Central memory CD8-positive, alpha-beta T cell (primary cell): ENCODE measurements around the gene DLG1.

Experiments used
- ATAC-seq: fragments of 150-1000 bp; cut with Tn5 transposase; replicated peaks from 2 replicates; pipeline ENCODE4 v1.10.0; 2022; ENCODE audit warnings: mild to moderate bottlenecking, moderate FRiP score, moderate number of reproducible peaks; ENCODE audit not compliant: poor library complexity, severe bottlenecking; ENCODE audit errors: extremely low read depth
- DNase-seq, 2 donors: peaks; one replicate each; pipeline ENCODE4 v3.0.0; 2021; ENCODE audit warnings: low spot score in 2 of 2
- H3K27ac Mint-ChIP-seq: one replicate; pipeline ENCODE4 v1.8.0; 2022; ENCODE audit warnings: low read depth, mild to moderate bottlenecking, moderate library complexity, mixed read lengths
- H3K27me3 Mint-ChIP-seq: one replicate; pipeline ENCODE4 v1.8.0; 2022; ENCODE audit warnings: mixed read lengths
- H3K36me3 Mint-ChIP-seq: one replicate; pipeline ENCODE4 v1.8.0; 2022; ENCODE audit warnings: mild to moderate bottlenecking, moderate library complexity, mixed read lengths; ENCODE audit not compliant: insufficient read depth
- H3K4me1 Mint-ChIP-seq: one replicate; pipeline ENCODE4 v1.8.0; 2022; ENCODE audit warnings: mixed read lengths
- H3K4me3 Mint-ChIP-seq: one replicate; pipeline ENCODE4 v1.8.0; 2022; ENCODE audit warnings: mild to moderate bottlenecking, moderate library complexity, mixed read lengths
- H3K9me3 Mint-ChIP-seq: one replicate; pipeline ENCODE4 v1.8.0; 2022; ENCODE audit warnings: mixed read lengths

DLG1 gene

GRCh38 chr3:197023998-197024651, 274.3 kb downstream of the DLG1 start:
- Mint-ChIP-seq H3K27me3 (no peaks in the 10 kb centered on the region), H3K9me3 (no peaks in the 10 kb centered on the region), H3K27ac (no peak overlapping the region), H3K4me3 (no peak overlapping the region), H3K4me1 (peaks cover 6% of the 10 kb centered on the region), H3K36me3 (peaks cover 3% of the 10 kb centered on the region)
- ATAC-seq (no peak), DNase-seq (no peak)

- no peaks in the 10 kb centered on the region for H3K27me3 Mint-ChIP-seq
- DNase-seq = no peak
Observed at GRCh38 chr3:197023241-197023997, 275.0 kb downstream of the DLG1 start.

GRCh38 chr3:197022405-197023231, 275.8 kb downstream of the DLG1 start:
- H3K27me3 Mint-ChIP-seq = no peaks in the 10 kb centered on the region
- no peak overlapping the region for H3K27ac Mint-ChIP-seq
- DNase-seq = no peak
- no peak overlapping the region for H3K4me3 Mint-ChIP-seq
- peaks cover 3% of the 10 kb centered on the region for H3K36me3 Mint-ChIP-seq
- no peak for ATAC-seq
- peaks cover 6% of the 10 kb centered on the region for H3K4me1 Mint-ChIP-seq
- no peaks in the 10 kb centered on the region for H3K9me3 Mint-ChIP-seq

More at GRCh38 chr3:197023241-197023997, 275.0 kb downstream of the DLG1 start:
- ATAC-seq = peak; percentile 15
- H3K4me3 Mint-ChIP-seq = peak overlapping the region; percentile 43
- H3K9me3 Mint-ChIP-seq = no peaks in the 10 kb centered on the region
- H3K36me3 Mint-ChIP-seq = peaks cover 3% of the 10 kb centered on the region
- no peak overlapping the region for H3K27ac Mint-ChIP-seq
- H3K4me1 Mint-ChIP-seq = peaks cover 6% of the 10 kb centered on the region

- DNase-seq (no peak), ATAC-seq (no peak)
- Mint-ChIP-seq H3K27ac (no peak overlapping the region), H3K4me3 (no peak overlapping the region), H3K27me3 (no peaks in the 10 kb centered on the region), H3K9me3 (no peaks in the 10 kb centered on the region), H3K4me1 (peaks cover 6% of the 10 kb centered on the region), H3K36me3 (peaks cover 3% of the 10 kb centered on the region)
Observed at GRCh38 chr3:197021729-197022404, 276.5 kb downstream of the DLG1 start.

- Mint-ChIP-seq H3K9me3 (no peaks in the 10 kb centered on the region), H3K4me1 (peaks cover 6% of the 10 kb centered on the region), H3K27ac (no peak overlapping the region), H3K27me3 (no peaks in the 10 kb centered on the region), H3K4me3 (no peak overlapping the region), H3K36me3 (peaks cover 3% of the 10 kb centered on the region)
- ATAC-seq (no peak), DNase-seq (no peak)
Observed at GRCh38 chr3:197021231-197021630, 277.2 kb downstream of the DLG1 start.

- Mint-ChIP-seq H3K36me3 (peaks cover 3% of the 10 kb centered on the region), H3K4me1 (peaks cover 6% of the 10 kb centered on the region), H3K4me3 (no peak overlapping the region), H3K27me3 (no peaks in the 10 kb centered on the region), H3K9me3 (no peaks in the 10 kb centered on the region), H3K27ac (no peak overlapping the region)
- DNase-seq = no peak
- no peak for ATAC-seq
Observed at GRCh38 chr3:197019535-197019934, 278.9 kb downstream of the DLG1 start.

GRCh38 chr3:197019021-197019420, 279.4 kb downstream of the DLG1 start:
- DNase-seq (no peak), ATAC-seq (no peak)
- Mint-ChIP-seq H3K9me3 (no peaks in the 10 kb centered on the region), H3K27me3 (no peaks in the 10 kb centered on the region), H3K27ac (no peak overlapping the region), H3K36me3 (peaks cover 3% of the 10 kb centered on the region), H3K4me3 (no peak overlapping the region), H3K4me1 (peaks cover 6% of the 10 kb centered on the region)

- DNase-seq (no peak), ATAC-seq (no peak)
- Mint-ChIP-seq H3K4me1 (no peaks in the 10 kb centered on the region), H3K36me3 (no peaks in the 10 kb centered on the region), H3K9me3 (no peaks in the 10 kb centered on the region), H3K27me3 (no peaks in the 10 kb centered on the region), H3K27ac (no peak overlapping the region), H3K4me3 (no peak overlapping the region)
Observed at GRCh38 chr3:197017003-197017402, 281.4 kb downstream of the DLG1 start.

- Mint-ChIP-seq H3K4me1 (no peaks in the 10 kb centered on the region), H3K9me3 (no peaks in the 10 kb centered on the region), H3K4me3 (no peak overlapping the region), H3K27ac (no peak overlapping the region), H3K27me3 (no peaks in the 10 kb centered on the region), H3K36me3 (no peaks in the 10 kb centered on the region)
- no peak for DNase-seq
- ATAC-seq = no peak
Observed at GRCh38 chr3:197015790-197016736, 282.3 kb downstream of the DLG1 start.

- Mint-ChIP-seq H3K27me3 (no peaks in the 10 kb centered on the region), H3K9me3 (no peaks in the 10 kb centered on the region), H3K4me3 (no peak overlapping the region), H3K36me3 (no peaks in the 10 kb centered on the region), H3K4me1 (no peaks in the 10 kb centered on the region), H3K27ac (no peak overlapping the region)
- DNase-seq (no peak), ATAC-seq (no peak)
Observed at GRCh38 chr3:197014942-197015575, 283.4 kb downstream of the DLG1 start.

GRCh38 chr3:197014024-197014423, 284.4 kb downstream of the DLG1 start:
- no peaks in the 10 kb centered on the region for H3K27me3 Mint-ChIP-seq
- H3K4me3 Mint-ChIP-seq = no peak overlapping the region
- no peak overlapping the region for H3K27ac Mint-ChIP-seq
- no peaks in the 10 kb centered on the region for H3K4me1 Mint-ChIP-seq
- ATAC-seq = no peak
- H3K9me3 Mint-ChIP-seq = no peaks in the 10 kb centered on the region
- no peaks in the 10 kb centered on the region for H3K36me3 Mint-ChIP-seq
- DNase-seq = no peak
